HG02840 (cell line): ENCODE data around the gene SORCS2.

Source experiments
- ATAC-seq: cut with Tn5 transposase; IDR thresholded peaks from one replicate; pipeline ENCODE4 v1.9.1; 2021; ENCODE audit warnings: mild to moderate bottlenecking, moderate library complexity, moderate number of reproducible peaks; ENCODE audit not compliant: unreplicated experiment, low FRiP score

The SORCS2 gene

DNA sequence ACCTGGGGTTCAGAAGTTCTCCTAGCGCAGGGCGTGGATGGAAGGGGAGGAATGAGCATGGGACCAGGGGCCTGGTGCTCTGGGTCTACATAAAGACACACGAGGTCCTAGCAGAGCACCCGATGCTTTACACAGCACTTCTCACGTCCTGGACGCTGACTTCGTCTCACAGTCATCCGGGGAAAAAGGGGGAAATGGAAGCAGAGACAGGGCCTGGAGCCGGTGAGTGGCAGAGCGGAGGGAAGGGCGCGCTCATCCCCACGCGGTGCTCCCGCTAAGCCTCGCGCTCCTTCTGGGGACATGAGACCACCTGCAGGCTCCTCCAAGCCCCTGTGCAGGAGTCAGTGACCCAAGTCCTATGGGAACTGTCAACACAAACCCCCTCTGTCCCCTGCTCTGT lies 589.7 kb downstream of the SORCS2 start:
- no peak for ATAC-seq

DNA sequence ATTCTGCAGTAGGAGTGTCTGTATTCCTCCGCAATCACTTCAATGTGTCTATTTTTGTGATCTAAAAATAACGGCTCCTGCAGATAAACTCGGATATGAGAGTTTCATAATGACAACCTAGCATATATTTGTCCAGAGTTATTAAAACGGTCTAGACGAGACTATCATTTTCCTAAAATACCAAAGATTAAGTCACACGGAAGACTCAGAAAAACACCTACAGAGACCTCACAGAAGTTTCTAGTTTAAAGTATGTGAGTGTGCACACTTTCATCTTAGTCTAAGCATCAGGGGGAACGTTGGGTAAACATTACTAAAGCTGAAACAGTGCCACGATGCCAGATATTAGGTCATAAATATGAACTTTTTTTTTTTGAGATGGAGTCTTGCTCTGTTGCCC lies 590.4 kb downstream of the SORCS2 start:
- no peak for ATAC-seq

DNA sequence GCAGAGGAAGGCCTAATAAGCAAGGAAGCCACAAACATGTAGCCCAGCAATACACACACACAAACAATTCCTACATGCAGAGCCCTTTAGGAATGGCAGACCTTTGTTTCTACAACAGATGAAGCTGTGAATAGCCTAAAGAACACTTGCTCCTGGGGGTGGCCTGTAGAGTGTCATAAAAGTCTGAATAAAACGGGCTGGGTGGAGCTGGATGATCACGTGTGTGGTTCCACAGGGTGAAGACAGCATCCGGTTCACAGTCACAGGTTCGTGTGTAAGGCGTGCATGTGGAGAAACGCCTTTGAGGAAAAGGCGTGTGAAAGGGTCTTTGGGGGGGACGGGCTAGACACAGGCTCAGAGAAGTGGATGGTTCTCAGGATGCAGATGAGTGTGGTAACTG lies 591.2 kb downstream of the SORCS2 start:
- ATAC-seq, result no peak

DNA sequence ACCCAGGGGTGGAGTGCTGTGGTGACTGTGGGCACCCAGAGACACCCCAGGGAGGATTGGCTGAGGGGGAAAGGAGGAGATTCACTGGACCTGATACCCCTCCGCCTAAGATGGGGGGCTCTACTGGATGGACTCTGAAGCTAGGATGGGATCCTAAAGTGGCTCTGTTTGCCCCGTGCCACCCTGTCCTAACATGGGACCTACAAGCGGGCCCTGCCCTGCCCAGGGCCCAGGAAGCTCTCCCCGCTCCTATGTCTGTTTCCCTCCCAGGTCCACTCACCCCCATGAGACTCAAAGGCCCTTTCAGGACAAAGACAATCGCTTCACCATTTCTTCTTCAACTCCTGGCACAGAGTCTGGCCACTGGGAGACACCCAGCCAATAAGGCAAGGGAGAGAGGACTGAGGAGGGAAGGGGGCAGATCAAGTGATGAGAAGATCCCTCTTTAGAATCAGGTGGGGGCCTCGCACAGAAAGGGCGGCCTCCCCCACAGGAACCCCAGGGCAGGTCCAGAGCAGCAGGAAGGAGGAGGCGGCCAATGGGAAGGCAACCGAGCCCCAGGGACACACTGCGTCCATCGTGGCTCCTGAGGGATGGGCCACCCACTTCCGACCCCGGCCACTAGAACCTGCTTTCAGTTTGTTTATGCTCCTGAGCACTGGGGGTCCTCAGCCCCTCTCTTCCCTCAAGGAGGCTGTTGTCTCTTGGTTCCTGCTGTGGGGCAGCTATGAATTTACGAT lies 592.0 kb downstream of the SORCS2 start:
- ATAC-seq, result no peak

DNA sequence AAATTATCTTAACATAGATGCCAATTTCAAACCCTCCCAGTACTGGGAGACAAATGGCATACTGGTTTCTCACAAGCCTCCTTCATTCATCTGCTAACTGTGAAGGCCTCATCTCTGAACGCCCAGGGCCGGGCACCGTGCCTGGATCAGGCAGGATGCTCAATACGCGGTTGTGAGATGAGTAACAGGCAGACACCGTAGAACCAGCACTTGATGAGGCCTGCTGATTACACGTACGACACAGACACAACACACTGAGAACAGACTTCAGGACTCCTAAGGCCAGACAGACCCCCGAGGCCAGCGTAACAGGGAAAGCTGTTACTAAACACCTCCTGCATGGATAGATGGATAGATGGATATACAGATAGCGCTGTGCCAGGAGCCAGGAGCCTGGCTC lies 592.7 kb downstream of the SORCS2 start:
- no peak for ATAC-seq

DNA sequence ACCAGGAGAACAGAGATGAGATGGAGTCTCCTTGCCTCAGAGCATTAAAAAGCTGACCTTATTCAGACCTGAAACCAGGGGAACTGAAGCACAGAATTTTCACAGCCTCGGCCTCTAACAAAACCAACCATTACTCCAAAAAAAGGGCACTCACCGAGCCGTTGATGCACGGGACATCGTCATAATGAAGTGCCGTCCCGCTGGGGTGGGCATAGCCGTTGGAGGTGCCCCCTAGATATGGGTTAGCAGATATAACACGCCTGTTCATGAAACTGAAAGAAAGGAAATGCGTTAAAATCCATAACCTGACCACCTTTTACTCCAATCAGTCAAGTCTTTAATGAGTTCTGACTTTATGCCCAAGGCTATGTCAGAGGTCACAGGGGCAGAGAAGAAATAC lies 593.7 kb downstream of the SORCS2 start:
- no peak for ATAC-seq

DNA sequence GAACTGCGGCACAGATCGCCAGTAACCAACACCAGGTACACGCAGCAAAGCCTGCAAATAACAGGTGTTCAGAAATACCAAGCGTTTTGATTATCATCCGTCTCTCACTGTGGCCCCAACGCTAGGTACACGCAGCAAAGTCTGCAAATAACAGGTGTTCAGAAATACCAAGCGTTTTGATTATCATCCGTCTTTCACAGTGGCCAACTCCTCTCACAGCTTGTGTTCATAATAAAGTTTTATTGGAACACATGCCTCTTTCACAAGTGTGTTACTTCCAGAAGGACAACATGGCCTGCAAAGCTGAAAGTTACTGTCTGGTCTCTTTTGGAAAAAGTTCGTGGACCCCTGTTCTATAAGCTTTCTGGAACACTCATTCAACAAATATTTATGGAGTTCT lies 594.2 kb downstream of the SORCS2 start:
- ATAC-seq, result no peak

DNA sequence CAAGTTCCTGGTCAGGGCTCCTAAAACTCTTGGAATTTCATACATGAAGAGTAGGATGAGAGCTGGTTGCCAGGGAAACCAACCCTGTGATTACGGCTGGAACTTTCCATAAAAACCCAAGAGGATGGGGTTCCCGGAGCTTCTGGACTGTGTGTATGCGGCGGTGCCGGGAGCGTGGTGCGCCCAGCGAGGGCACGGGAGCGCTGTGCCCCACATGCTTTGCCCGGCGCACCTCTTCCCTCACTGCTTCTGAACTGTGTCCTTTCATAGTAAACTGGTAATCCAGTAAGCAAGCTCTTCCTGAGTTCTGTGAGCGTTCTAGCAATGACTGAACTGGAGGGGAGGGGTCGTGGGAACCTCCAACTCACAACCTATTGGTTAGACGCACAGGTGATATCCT lies 594.7 kb downstream of the SORCS2 start:
- ATAC-seq, result no peak

DNA sequence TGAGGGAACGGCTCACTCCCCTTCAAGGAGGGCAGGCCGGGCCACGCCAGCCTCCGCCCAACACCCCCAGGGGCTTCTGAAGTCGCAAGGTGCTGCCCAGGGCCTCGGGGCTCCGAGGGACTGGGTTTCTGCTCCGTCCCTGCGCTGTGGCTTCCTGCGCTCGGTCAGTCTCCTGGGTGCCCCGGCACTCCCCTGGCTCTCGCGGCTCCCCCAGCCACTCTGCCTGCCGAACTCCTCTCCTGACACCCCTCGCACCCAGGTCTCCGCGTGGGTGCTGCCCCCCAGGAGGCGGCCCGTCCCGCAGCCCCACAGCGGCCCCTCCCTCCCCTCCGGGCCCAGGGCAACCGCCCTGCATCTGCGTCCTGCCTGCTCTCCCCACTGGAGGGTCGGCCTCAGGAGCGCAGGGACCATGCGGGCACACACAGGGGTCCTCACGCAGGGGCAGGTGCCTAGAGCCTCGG lies 595.4 kb downstream of the SORCS2 start:
- no peak for ATAC-seq

DNA sequence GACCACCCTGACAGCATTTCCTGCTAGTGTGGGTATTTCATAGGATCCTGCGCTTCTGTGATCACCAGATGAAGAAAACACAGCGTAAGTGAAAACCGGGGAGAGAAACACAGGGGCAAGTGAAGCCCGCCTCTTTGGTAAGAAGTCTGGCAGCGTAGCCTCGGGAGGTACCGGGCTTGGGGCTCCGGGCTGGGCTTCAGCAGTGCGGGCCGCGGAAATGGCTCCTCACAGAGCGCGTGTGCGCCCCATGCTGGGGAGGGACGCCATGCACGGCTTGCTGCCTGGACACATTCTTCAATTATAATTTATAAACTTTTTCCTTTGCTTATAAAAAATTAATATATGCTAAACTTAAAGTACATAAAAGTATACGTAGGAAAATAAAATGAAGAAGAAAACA lies 595.9 kb downstream of the SORCS2 start:
- no peak for ATAC-seq

DNA sequence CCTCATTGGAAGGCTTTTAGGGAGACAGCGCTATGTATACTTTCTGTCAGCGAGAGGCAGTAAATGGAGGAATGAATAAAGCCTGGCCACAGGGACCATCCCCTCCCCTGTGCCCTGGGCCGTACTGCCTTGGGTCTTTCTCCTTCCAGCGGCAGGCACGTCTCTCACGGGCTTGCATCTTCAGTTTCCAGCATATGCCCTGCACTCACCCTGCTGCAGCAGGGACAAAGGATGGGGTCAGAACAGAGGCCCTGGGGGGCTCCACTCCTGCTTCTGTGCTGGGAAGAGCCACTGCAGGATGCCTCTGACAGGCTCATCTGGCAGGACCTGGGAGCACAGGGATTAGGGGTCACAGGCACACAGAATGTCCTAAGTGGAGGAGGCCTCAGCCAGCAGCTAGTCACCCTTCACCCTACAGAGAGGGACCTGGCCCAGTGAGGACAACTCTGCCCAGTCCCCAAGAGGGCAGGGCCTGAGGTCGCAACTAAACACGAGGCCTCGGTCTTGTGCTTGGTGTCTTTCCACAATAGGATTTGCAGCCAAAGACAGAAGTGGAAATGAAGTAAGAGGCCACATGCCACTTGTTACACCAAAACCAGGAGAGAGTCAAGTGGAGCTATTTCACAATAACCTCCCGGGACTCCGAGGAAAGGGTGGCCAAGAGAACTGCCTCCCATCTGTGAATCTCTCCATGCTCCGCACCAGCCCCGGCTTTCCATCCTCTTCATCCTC lies 596.5 kb downstream of the SORCS2 start:
- no peak for ATAC-seq

DNA sequence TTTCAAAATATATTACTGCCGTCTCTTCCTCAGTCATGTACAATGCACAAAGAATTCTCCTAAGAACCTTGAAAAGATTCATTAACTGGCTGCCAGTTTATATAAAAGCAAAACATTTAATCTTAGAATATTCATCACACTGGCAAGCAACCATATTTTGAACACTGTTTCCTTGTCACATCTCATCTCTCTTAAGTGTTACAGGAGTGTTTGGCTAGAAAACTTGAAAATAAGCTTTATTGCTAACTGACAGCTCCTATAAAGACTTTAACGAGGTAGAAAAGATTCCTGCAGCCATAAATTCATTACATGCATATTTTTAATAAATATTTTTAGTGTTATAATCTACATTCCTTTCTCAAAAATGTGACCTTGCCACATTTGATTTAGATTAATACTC lies 597.7 kb downstream of the SORCS2 start:
- no peak for ATAC-seq

DNA sequence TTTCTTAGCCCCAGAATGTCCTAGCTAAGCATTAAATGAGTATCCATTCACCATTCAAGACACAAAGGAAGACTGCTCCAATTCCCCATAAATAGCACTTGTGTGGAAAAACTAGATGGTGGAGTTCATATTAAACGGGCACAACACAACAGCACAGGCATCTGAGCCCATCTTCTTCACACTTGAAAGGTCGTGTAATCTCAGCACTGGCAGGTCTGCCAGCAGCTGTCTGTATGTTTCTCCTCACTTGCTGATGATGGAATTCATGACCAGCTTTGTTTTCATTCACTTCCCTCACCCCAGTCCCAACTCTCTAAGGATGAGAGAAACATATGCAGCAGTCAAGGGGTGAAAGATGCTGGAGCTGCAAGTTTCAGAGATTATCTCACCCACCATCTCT lies 598.7 kb downstream of the SORCS2 start:
- ATAC-seq, result no peak
